B cell (primary cell): ENCODE results near the gene CNNM3. TPM values are rescaled to one million over a fixed set of nuclear protein-coding genes. Genes with fewer than 3 reads are reported as not detected.

Experiments used
- ATAC-seq: fragments of 200-7000 bp; cut with Tn5 transposase; one replicate; pipeline ENCODE4 v1.10.0; 2021; ENCODE audit warnings: low read depth, mild to moderate bottlenecking, moderate number of reproducible peaks, moderate library complexity
- CTCF ChIA-PET: fragments of 350-600 bp; sonication (Branson Sonifier 250); formaldehyde crosslinking; loops from one replicate; lab custom pipeline; 2021; ENCODE audit warnings: antibody characterized with exemption, inconsistent platforms; lab: Charles Lee
- POLR2A ChIA-PET: fragments of 350-600 bp; sonication (Branson Sonifier 250); formaldehyde crosslinking; loops from one replicate; lab custom pipeline; 2021; ENCODE audit warnings: antibody characterized with exemption; lab: Charles Lee
- DNase-seq: peaks from one replicate; pipeline ENCODE4 v3.0.0; 2013
- H2AFZ ChIP-seq: 2 replicates; pipeline ENCODE4 v1.6.1; 2012; ENCODE audit warnings: mild to moderate bottlenecking, low read depth, low read length; ENCODE audit not compliant: insufficient read depth, poor library complexity, severe bottlenecking
- H3K27ac ChIP-seq, 2 donors: 1 replicate in 1 of 2; 2 replicates in 1 of 2; pipeline ENCODE4 v1.5.1; 2012 to 2013; ENCODE audit warnings: low read length in 2 of 2, mild to moderate bottlenecking in 2 of 2, moderate library complexity in 1 of 2
- H3K27me3 ChIP-seq, 4 experiments: fragments of 200-600 bp in 1 of 4; sonication (generic) in 1 of 4; replicated peaks in 1 of 4; 1 replicate in 2 of 4; 2 replicates in 2 of 4; pipeline versions ENCODE4 v1.6.1 to v1.7.0; 2013 to 2016; ENCODE audit warnings: low read length in 3 of 4, mild to moderate bottlenecking in 2 of 4, mixed read lengths in 1 of 4, moderate library complexity in 1 of 4; ENCODE audit not compliant: insufficient read depth in 4 of 4, control insufficient read depth in 3 of 4; ENCODE audit errors: control extremely low read depth in 1 of 4
- H3K36me3 ChIP-seq, 2 experiments: replicated peaks in 1 of 2; 1 replicate in 1 of 2; 2 replicates in 1 of 2; pipeline versions ENCODE4 v1.6.1 to v1.7.1; 2013; ENCODE audit warnings: low read length in 1 of 2; ENCODE audit not compliant: insufficient read depth in 2 of 2, control insufficient read depth in 1 of 2; ENCODE audit errors: control extremely low read depth in 1 of 2, extremely low read depth in 1 of 2
- H3K4me1 ChIP-seq, 2 donors: fragments of 200-600 bp in 1 of 2; sonication (generic) in 1 of 2; 1 replicate in 1 of 2; 2 replicates in 1 of 2; pipeline versions ENCODE4 v1.5.1 to v1.6.1; 2013 to 2017; ENCODE audit warnings: low read length in 2 of 2; ENCODE audit not compliant: control insufficient read depth in 2 of 2, insufficient read depth in 2 of 2
- H3K4me2 ChIP-seq: replicated peaks from 2 replicates; pipeline ENCODE3; 2012; ENCODE audit warnings: mild to moderate bottlenecking, low read depth, low read length; ENCODE audit not compliant: poor library complexity, severe bottlenecking
- H3K4me3 ChIP-seq, 5 experiments: fragments of 200-600 bp in 1 of 5; sonication (generic) in 1 of 5; 1 replicate in 3 of 5; 2 replicates in 2 of 5; pipeline versions ENCODE4 v1.5.1 to v1.7.0; 2011 to 2016; ENCODE audit warnings: low read length in 4 of 5, mild to moderate bottlenecking in 4 of 5, low read depth in 2 of 5, control low read depth in 1 of 5, moderate library complexity in 1 of 5; ENCODE audit not compliant: insufficient read depth in 1 of 5; ENCODE audit errors: control extremely low read depth in 1 of 5, extremely low read depth in 1 of 5
- H3K79me2 ChIP-seq: fragments of 200-600 bp; sonication (generic); one replicate; pipeline ENCODE4 v1.6.0; 2016; ENCODE audit warnings: low read length; ENCODE audit not compliant: control insufficient read depth, insufficient read depth
- H3K9ac ChIP-seq: fragments of 200-600 bp; sonication (generic); 2 replicates; pipeline ENCODE4 v1.6.1; 2017; ENCODE audit warnings: mild to moderate bottlenecking, low read length, moderate library complexity
- H3K9me3 ChIP-seq, 3 donors: one replicate each; pipeline versions ENCODE4 v1.6.1 to v1.7.1; 2013; ENCODE audit warnings: low read length in 2 of 3; ENCODE audit not compliant: control insufficient read depth in 2 of 3, insufficient read depth in 1 of 3; ENCODE audit errors: control extremely low read depth in 1 of 3
- H4K20me1 ChIP-seq: 2 replicates; pipeline ENCODE4 v1.6.0; 2012; ENCODE audit warnings: mild to moderate bottlenecking, low read length; ENCODE audit not compliant: insufficient read depth, control insufficient read depth, poor library complexity, severe bottlenecking
- H3K27ac Mint-ChIP-seq: one replicate; pipeline ENCODE4 v1.8.0; 2021; ENCODE audit warnings: mixed read lengths
- H3K27me3 Mint-ChIP-seq: one replicate; pipeline ENCODE4 v1.8.0; 2021; ENCODE audit warnings: mixed read lengths
- H3K4me1 Mint-ChIP-seq: one replicate; pipeline ENCODE4 v1.8.0; 2021; ENCODE audit warnings: mixed read lengths
- H3K4me3 Mint-ChIP-seq: one replicate; pipeline ENCODE4 v1.8.0; 2021; ENCODE audit warnings: mixed read lengths
- H3K9me3 Mint-ChIP-seq: one replicate; pipeline ENCODE4 v1.8.0; 2022; ENCODE audit warnings: mixed read lengths; ENCODE audit not compliant: insufficient read depth
- EZH2 ChIP-seq: IDR thresholded peaks from 2 replicates; pipeline ENCODE4 v1.6.1; 2012; ENCODE audit warnings: borderline replicate concordance, low read depth, mild to moderate bottlenecking, moderate library complexity, low read length; ENCODE audit not compliant: insufficient read depth, poor library complexity, severe bottlenecking
- WGBS: methylation state at CpG from one replicate; pipeline ENCODE4 v1.1.5; 2013; ENCODE audit warnings: missing lambda C conversion rate; ENCODE audit not compliant: insufficient coverage; 5-methylcytosine and 5-hydroxymethylcytosine counted together
- intact Hi-C: fragments of 100-400 bp; cut with micrococcal nuclease; formaldehyde crosslinking; loops from one replicate; pipeline ENCODE4 v1.10.0; 2022
- polyA plus RNA-seq: library from polyadenylated mRNA; depleted of rRNA; stranded (reverse); fragments of >200 nt; gene quantifications from 2 replicates; pipeline ENCODE4 v1.2.3, GENCODE V29; 2012
- total RNA-seq, 2 donors: library from RNA; stranded (reverse); fragments of 120-200 nt in 1 of 2; gene quantifications; 1 replicate in 1 of 2; 2 replicates in 1 of 2; pipeline versions ENCODE4 v1.2.3 to v1.2.4, GENCODE V29; 2013 to 2022
- TF ChIP-seq, protein P1 (sequence below): fragments of 200-600 bp; IDR thresholded peaks from one replicate; pipeline ENCODE4 v1.8.0; 2022; ENCODE audit warnings: antibody characterized with exemption, mild to moderate bottlenecking

Gene CNNM3
- total and polyA plus RNA-seq, 2 donors (not counting 1 experiment from before 2014, with no cell fraction given): 28.8 to 54.7 TPM

GRCh38 chr2:96872591-96873349 is 56.7 kb downstream of the CNNM3 start:
- ATAC-seq (no peak), DNase-seq (no peak)
- intact Hi-C loops: loop anchor here (5.0 kb wide), 1 partner anchor 70 kb away; no protein-coding TSS in a partner anchor
- Histone ChIP-seq H3K4me1 (peaks cover 31 to 39% of the 10 kb centered on the region in 2 donors), H4K20me1 (no peaks in the 10 kb centered on the region), H3K36me3 (no peaks in the 10 kb centered on the region), H2AFZ (no peak overlapping the region), H3K27me3 (peaks cover 0 to 26% (median 9%) of the 10 kb centered on the region in 4 experiments), H3K79me2 (no peaks in the 10 kb centered on the region), H3K9me3 (peaks cover 0 to 6% (median 0%) of the 10 kb centered on the region in 3 donors), H3K9ac (no peak overlapping the region), H3K27ac (no peak overlapping the region), H3K4me3 (no peak overlapping the region), H3K4me2 (no peak overlapping the region)
- ChIA-PET POLR2A (interaction anchor here (0.7 kb wide), 1 partner anchor 14 kb away, joined by 7 read pairs; no protein-coding TSS in a partner anchor), CTCF (interaction anchor here (2.8 kb wide), 1 partner anchor 15 kb away, joined by 17 read pairs; the partner anchor contains the start of gene ANKRD39)
- peaks cover 30% of the 10 kb centered on the region for H3K4me1 Mint-ChIP-seq
- TF ChIP-seq, protein P1, sequence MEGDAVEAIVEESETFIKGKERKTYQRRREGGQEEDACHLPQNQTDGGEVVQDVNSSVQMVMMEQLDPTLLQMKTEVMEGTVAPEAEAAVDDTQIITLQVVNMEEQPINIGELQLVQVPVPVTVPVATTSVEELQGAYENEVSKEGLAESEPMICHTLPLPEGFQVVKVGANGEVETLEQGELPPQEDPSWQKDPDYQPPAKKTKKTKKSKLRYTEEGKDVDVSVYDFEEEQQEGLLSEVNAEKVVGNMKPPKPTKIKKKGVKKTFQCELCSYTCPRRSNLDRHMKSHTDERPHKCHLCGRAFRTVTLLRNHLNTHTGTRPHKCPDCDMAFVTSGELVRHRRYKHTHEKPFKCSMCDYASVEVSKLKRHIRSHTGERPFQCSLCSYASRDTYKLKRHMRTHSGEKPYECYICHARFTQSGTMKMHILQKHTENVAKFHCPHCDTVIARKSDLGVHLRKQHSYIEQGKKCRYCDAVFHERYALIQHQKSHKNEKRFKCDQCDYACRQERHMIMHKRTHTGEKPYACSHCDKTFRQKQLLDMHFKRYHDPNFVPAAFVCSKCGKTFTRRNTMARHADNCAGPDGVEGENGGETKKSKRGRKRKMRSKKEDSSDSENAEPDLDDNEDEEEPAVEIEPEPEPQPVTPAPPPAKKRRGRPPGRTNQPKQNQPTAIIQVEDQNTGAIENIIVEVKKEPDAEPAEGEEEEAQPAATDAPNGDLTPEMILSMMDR: no peak
- TF ChIP-seq EZH2: no peak
- H3K27ac Mint-ChIP-seq: no peak overlapping the region
- H3K4me3 Mint-ChIP-seq: no peak overlapping the region
- no peaks in the 10 kb centered on the region for H3K9me3 Mint-ChIP-seq
- WGBS: 88% methylated on average over 11 of the region's 14 CpGs
- H3K27me3 Mint-ChIP-seq: peaks cover 12% of the 10 kb centered on the region

- Histone ChIP-seq H3K36me3 (no peaks in the 10 kb centered on the region), H3K79me2 (no peaks in the 10 kb centered on the region), H3K4me3 (no peak overlapping the region), H3K4me1 (peaks cover 24 to 31% of the 10 kb centered on the region in 2 donors), H3K9ac (peak overlapping the region; percentile 36), H3K27me3 (peaks cover 0 to 22% (median 6%) of the 10 kb centered on the region in 4 experiments), H4K20me1 (no peaks in the 10 kb centered on the region), H3K9me3 (no peaks in the 10 kb centered on the region), H2AFZ (no peak overlapping the region), H3K27ac (peak overlapping the region in 1 of 2 donors; percentile 50), H3K4me2 (peak overlapping the region; percentile 68)
- CTCF ChIA-PET: interaction anchor here (1.1 to 2.8 kb wide), 2 partner anchors 14 to 16 kb away, joined by 3 to 17 read pairs; partner anchors contain the start of gene ANKRD39
- peaks cover 8% of the 10 kb centered on the region for H3K27me3 Mint-ChIP-seq
- POLR2A ChIA-PET: no interaction called here
- 55% methylated on average over 6 of the region's 8 CpGs for WGBS
- ATAC-seq (no peak), DNase-seq (no peak)
- TF ChIP-seq, protein P1: no peak
- TF ChIP-seq EZH2: no peak
- peaks cover 25% of the 10 kb centered on the region for H3K4me1 Mint-ChIP-seq
- no peaks in the 10 kb centered on the region for H3K9me3 Mint-ChIP-seq
- no peak overlapping the region for H3K27ac Mint-ChIP-seq
- H3K4me3 Mint-ChIP-seq: no peak overlapping the region
- intact Hi-C loops: loop anchor here (5.0 kb wide), 1 partner anchor 69 kb away; no protein-coding TSS in a partner anchor
Observed at GRCh38 chr2:96873651-96874096, 57.6 kb downstream of the CNNM3 start.
